Smooth muscle cell (in vitro differentiated cells): ENCODE measurements around the gene CENPP. TPM values are rescaled to one million over a fixed set of nuclear protein-coding genes. Genes with fewer than 3 reads are reported as not detected.

Source experiments
- DNase-seq: peaks from one replicate; lab custom pipeline; 2025; ENCODE audit not compliant: unreplicated experiment; lab: John Stamatoyannopoulos, UW
- H2AFZ ChIP-seq: fragments of 200-600 bp; sonication (generic); 2 replicates; pipeline ENCODE4 v1.6.0; 2016; ENCODE audit warnings: antibody characterized with exemption, low read depth, mild to moderate bottlenecking
- H3F3A ChIP-seq: fragments of 200-600 bp; sonication (generic); 2 replicates; pipeline ENCODE4 v1.6.0; 2017; ENCODE audit warnings: antibody characterized with exemption, low read depth
- H3K27ac ChIP-seq: fragments of 200-600 bp; sonication (generic); 2 replicates; pipeline ENCODE4 v1.5.1; 2016; ENCODE audit warnings: low read depth, mild to moderate bottlenecking
- H3K27me3 ChIP-seq: fragments of 200-600 bp; sonication (generic); 2 replicates; pipeline ENCODE4 v1.6.1; 2016; ENCODE audit warnings: low read depth, mild to moderate bottlenecking
- H3K36me3 ChIP-seq: fragments of 200-600 bp; sonication (generic); 2 replicates; pipeline ENCODE4 v1.5.1; 2016; ENCODE audit warnings: low read depth
- H3K4me1 ChIP-seq: fragments of 200-600 bp; sonication (generic); 2 replicates; pipeline ENCODE4 v1.5.1; 2016; ENCODE audit warnings: low read depth
- H3K4me2 ChIP-seq: fragments of 200-600 bp; sonication (generic); 2 replicates; pipeline ENCODE4 v1.6.0; 2016; ENCODE audit warnings: mild to moderate bottlenecking
- H3K4me3 ChIP-seq: fragments of 200-600 bp; sonication (generic); 2 replicates; pipeline ENCODE4 v1.5.1; 2016; ENCODE audit warnings: mild to moderate bottlenecking
- H3K79me2 ChIP-seq: fragments of 200-600 bp; sonication (generic); 2 replicates; pipeline ENCODE4 v1.6.0; 2016; ENCODE audit warnings: low read depth, mild to moderate bottlenecking
- H3K9ac ChIP-seq: fragments of 200-600 bp; sonication (generic); 2 replicates; pipeline ENCODE4 v1.6.0; 2016; ENCODE audit warnings: low read depth
- H3K9me3 ChIP-seq: fragments of 200-600 bp; sonication (generic); replicated peaks from 2 replicates; pipeline ENCODE4 v1.5.1; 2016; ENCODE audit warnings: low read depth
- H4K20me1 ChIP-seq: fragments of 200-600 bp; sonication (generic); 2 replicates; pipeline ENCODE4 v1.6.0; 2016; ENCODE audit warnings: low read depth
- CTCF ChIP-seq: fragments of 200-600 bp; sonication (generic); IDR thresholded peaks from 2 replicates; pipeline ENCODE4 v1.5.1; 2017; ENCODE audit warnings: borderline replicate concordance, mild to moderate bottlenecking, antibody characterized with exemption; ENCODE audit not compliant: insufficient read depth, poor library complexity, severe bottlenecking
- WGBS: methylation state at CpG from one replicate; pipeline ENCODE4 v1.1.7; 2016; ENCODE audit warnings: low lambda C conversion rate; 5-methylcytosine and 5-hydroxymethylcytosine counted together
- polyA plus RNA-seq: library from polyadenylated mRNA; unstranded; fragments of >200 nt; fragmentation: Nextera tagmentation; extraction: Ambion mirVana; gene quantifications from 2 replicates; pipeline ENCODE4 v1.2.1, GENCODE V29; 2016
- total RNA-seq: library from RNA; depleted of rRNA; stranded (reverse); fragments of >200 nt; gene quantifications from 2 replicates; pipeline ENCODE4 v1.2.3, GENCODE V29; 2014

CENPP gene
- total and polyA plus RNA-seq, 2 experiments from 2014 or later: 4.2 to 17.5 TPM

GRCh38 chr9:92501671-92502393, 176.1 kb downstream of the CENPP start:
- Histone ChIP-seq H4K20me1 (no peaks in the 10 kb centered on the region), H3K4me1 (peaks cover 9% of the 10 kb centered on the region), H3K27ac (no peak overlapping the region), H3K4me2 (no peak overlapping the region), H3K79me2 (no peaks in the 10 kb centered on the region), H3F3A (peaks cover 7% of the 10 kb centered on the region), H3K9ac (no peak overlapping the region), H3K9me3 (no peaks in the 10 kb centered on the region), H3K4me3 (no peak overlapping the region), H3K27me3 (no peaks in the 10 kb centered on the region), H3K36me3 (no peaks in the 10 kb centered on the region), H2AFZ (no peak overlapping the region)
- DNase-seq: no peak
- TF ChIP-seq CTCF: peak; percentile 23
- 65% methylated on average over 5 of the region's 5 CpGs for WGBS

DNA sequence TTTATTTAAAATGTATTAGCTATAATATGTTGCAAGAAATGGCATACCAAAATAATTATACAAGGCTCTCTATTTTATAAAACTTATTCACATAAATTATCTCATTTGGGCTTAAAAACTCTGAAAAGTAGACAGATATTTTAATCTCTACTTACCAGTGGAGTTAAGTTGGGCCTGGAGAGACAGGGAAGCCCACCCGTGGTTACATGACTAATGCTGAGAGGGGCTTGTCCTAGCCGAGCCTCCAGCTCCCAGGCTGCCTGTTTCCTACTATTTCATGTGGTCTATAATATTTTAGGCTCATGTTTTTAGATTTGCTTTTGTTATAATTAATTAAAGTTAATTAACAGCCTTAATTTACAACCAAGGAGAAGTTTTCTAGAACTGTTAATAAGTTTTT, 177.4 kb downstream of the CENPP start:
- no peak for TF ChIP-seq CTCF
- Histone ChIP-seq H3K36me3 (no peaks in the 10 kb centered on the region), H3K4me2 (no peak overlapping the region), H3K4me1 (peaks cover 9% of the 10 kb centered on the region), H3K27ac (no peak overlapping the region), H2AFZ (no peak overlapping the region), H3F3A (peaks cover 7% of the 10 kb centered on the region), H3K27me3 (no peaks in the 10 kb centered on the region), H3K9me3 (no peaks in the 10 kb centered on the region), H3K4me3 (no peak overlapping the region), H3K79me2 (no peaks in the 10 kb centered on the region), H4K20me1 (no peaks in the 10 kb centered on the region), H3K9ac (no peak overlapping the region)
- no peak for DNase-seq
- WGBS: 48% methylated on average over 2 of the region's 2 CpGs

DNA sequence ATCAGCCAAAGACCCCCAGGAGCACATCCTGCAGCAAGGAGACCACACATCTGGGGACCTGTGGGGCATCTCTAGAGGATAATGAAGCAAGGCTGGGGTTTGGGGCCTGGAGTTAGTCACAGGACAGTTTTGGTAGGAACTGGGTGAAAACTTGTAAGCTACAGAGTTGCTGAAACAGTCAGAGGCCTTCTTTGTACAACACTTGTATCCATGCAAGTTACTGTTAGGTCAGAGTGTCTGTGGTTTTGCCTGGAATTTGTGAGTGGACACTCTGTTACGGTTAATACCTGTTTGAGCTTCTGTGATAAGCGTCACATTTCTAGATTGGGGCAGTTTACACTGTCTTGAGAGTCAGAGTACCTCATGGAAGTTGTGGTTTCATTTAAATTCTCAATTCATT, 179.1 kb downstream of the CENPP start:
- no peaks in the 10 kb centered on the region for H3K27me3 ChIP-seq
- peak overlapping the region; percentile 58 for H3K4me2 ChIP-seq
- H3K9me3 ChIP-seq: no peaks in the 10 kb centered on the region
- peak overlapping the region; percentile 9 for H2AFZ ChIP-seq
- no peak for TF ChIP-seq CTCF
- H3K36me3 ChIP-seq: no peaks in the 10 kb centered on the region
- peak overlapping the region; percentile 79 for H3K27ac ChIP-seq
- 41% methylated on average over 2 of the region's 2 CpGs for WGBS
- H3F3A ChIP-seq: peaks cover 7% of the 10 kb centered on the region
- H3K4me3 ChIP-seq: no peak overlapping the region
- DNase-seq: no peak
- H3K4me1 ChIP-seq: no peaks in the 10 kb centered on the region
- H3K79me2 ChIP-seq: no peaks in the 10 kb centered on the region
- H3K9ac ChIP-seq: no peak overlapping the region
- no peaks in the 10 kb centered on the region for H4K20me1 ChIP-seq
